Lower leg skin (tissue), 4 donors: ENCODE measurements around the gene NMRK2. TPM values are rescaled to one million over a fixed set of nuclear protein-coding genes. Genes with fewer than 3 reads are reported as not detected.
"Not testable (repeated sequence)": the region's sequence is repeated elsewhere in the genome, so short reads cannot be mapped to it uniquely, and the experiment has no call there.

Source experiments
- DNase-seq, 2 donors: peaks; one replicate each; pipeline ENCODE4 v3.0.0-alpha.2; 2019; ENCODE audit warnings: low spot score in 2 of 2
- H3K4me3 ChIP-seq: fragments of 200-600 bp; sonication (generic); 2 replicates; pipeline ENCODE4 v1.5.1; 2017; ENCODE audit warnings: mild to moderate bottlenecking, low read depth; ENCODE audit not compliant: poor library complexity, severe bottlenecking
- CTCF ChIP-seq, 3 donors: fragments of 450-650 bp; IDR thresholded peaks; one replicate each; pipeline ENCODE4 v1.5.1; 2016; ENCODE audit warnings: antibody characterized with exemption in 3 of 3, mild to moderate bottlenecking in 3 of 3, moderate library complexity in 2 of 3
- POLR2A ChIP-seq, 2 donors: fragments of 450-650 bp; IDR thresholded peaks; one replicate each; pipeline ENCODE4 v1.6.1; 2016 to 2017; ENCODE audit warnings: antibody characterized with exemption in 2 of 2, mild to moderate bottlenecking in 1 of 2, moderate library complexity in 1 of 2
- WGBS, 2 donors: methylation state at CpG; one replicate each; pipeline ENCODE4 v1.1.5; 2018; 5-methylcytosine and 5-hydroxymethylcytosine counted together
- intact Hi-C: fragments of 100-400 bp; cut with DNase I; formaldehyde crosslinking; loops from one replicate; pipeline ENCODE4 v1.15.0; 2023; ENCODE audit warnings: low total_unique reads
- total RNA-seq, 4 donors: library from RNA; depleted of rRNA; stranded (reverse); fragments of >200 nt; gene quantifications; one replicate each; pipeline ENCODE4 v1.1.0, GENCODE V29; 2016

Gene NMRK2
- total RNA-seq, 4 donors from 2014 or later: not detected

GRCh38 chr19:3942790-3943409, 10.0 kb downstream of the NMRK2 start:
- TF ChIP-seq POLR2A (IDR thresholded peaks at IDR 0.05): no peak
- TF ChIP-seq CTCF (IDR thresholded peaks at IDR 0.05): no peak

GRCh38 chr19:3944018-3944721, 11.3 kb downstream of the NMRK2 start:
- WGBS, 2 donors: 78 to 82% methylated on average over 11 of the region's 11 CpGs
- no peak overlapping the region for H3K4me3 ChIP-seq
- no peak for TF ChIP-seq CTCF (IDR thresholded peaks at IDR 0.05)
- no peak for TF ChIP-seq POLR2A (IDR thresholded peaks at IDR 0.05)
- DNase-seq: no peak
- intact Hi-C loops: no loop called here

More at GRCh38 chr19:3942790-3943409, 10.0 kb downstream of the NMRK2 start:
- intact Hi-C loops: no loop called here
- no peak overlapping the region for H3K4me3 ChIP-seq
- WGBS, 2 donors: 78 to 84% methylated on average over 8 of the region's 8 CpGs
- DNase-seq: no peak

DNA sequence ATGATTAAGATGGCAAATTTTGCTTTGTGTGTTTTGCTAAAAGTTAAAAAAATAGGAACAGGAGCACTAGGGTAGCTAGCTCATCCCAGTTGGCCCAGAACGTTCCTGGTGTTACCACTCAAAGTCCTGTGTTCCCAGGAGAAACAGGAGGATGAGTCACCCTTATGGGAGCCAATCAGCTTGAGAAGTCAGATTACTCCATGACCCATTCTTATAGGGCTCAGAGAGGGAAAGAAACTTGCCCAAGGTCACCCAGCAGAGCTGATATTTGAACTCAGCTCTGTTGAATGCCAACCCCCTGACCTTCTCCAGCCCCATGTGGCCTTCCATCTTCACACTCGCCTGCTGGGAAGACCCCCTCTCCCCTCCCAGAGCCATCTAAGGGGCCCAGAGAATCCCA, 13.0 kb downstream of the NMRK2 start:
- H3K4me3 ChIP-seq: no peak overlapping the region
- 43 to 56% methylated on average over 2 of the region's 2 CpGs for WGBS, 2 donors
- no peak for DNase-seq
- no peak for TF ChIP-seq POLR2A (IDR thresholded peaks at IDR 0.05)
- TF ChIP-seq CTCF (IDR thresholded peaks at IDR 0.05): no peak
- intact Hi-C loops: no loop called here

GRCh38 chr19:3947316-3947933, 14.6 kb downstream of the NMRK2 start:
- H3K4me3 ChIP-seq, intact Hi-C loops, DNase-seq: not testable (repeated sequence)
- WGBS, 2 donors: 85 to 88% methylated on average over 15 of the region's 15 CpGs

DNA sequence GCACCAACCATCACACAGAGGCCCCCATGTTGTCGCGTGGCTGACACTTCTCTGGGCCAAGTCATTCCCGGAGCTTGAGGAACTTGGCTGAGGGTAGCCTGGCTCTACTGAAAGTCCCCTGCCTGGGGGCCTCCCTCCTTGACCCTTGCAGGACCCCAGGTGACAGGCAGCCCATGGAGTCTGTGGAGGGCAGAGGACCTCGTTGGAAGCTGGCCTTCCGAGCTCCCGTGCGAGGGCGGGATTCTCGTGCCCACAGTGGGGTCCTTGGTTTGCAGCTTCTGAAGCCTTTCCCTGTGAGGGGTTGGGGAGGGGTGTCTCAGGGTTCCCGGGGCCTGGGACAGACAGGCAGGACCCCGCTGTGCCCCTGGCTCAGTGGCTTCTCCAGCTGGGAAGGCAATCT, 16.4 kb downstream of the NMRK2 start:
- TF ChIP-seq CTCF (IDR thresholded peaks at IDR 0.05) (no peak), POLR2A (IDR thresholded peaks at IDR 0.05) (no peak)

More for the DNA sequence above, 16.4 kb downstream of the NMRK2 start:
- intact Hi-C loops: no loop called here
- DNase-seq: no peak
- 68 to 78% methylated on average over 7 to 9 of the region's 11 CpGs for WGBS, 2 donors
- H3K4me3 ChIP-seq: no peak overlapping the region
